ENCODE data around the gene GNLY.

GRCh38 chr2:85746321-85747004, 52.3 kb downstream of the GNLY start:
- TF ChIP-seq ZNF274 (IDR thresholded peaks at IDR 0.05; ENCODE audit: low read depth, low read length) (no peak), YY1 (IDR thresholded peaks at IDR 0.05; ENCODE audit: insufficient read depth, insufficient read length) (no peak), SUZ12 (IDR thresholded peaks at IDR 0.05; ENCODE audit: extremely low read depth, insufficient read depth, insufficient read length) (no peak)

Data from NT2/D1 (cell line).